Measurements from ENCODE around the gene PPOX. TPM values are rescaled to one million over a fixed set of nuclear protein-coding genes. Genes with fewer than 3 reads are reported as not detected.

Gene PPOX
- polyA plus RNA-seq, 1 of the 3 experiments (the other 2 are of a cell fraction): 30.7 TPM

DNA sequence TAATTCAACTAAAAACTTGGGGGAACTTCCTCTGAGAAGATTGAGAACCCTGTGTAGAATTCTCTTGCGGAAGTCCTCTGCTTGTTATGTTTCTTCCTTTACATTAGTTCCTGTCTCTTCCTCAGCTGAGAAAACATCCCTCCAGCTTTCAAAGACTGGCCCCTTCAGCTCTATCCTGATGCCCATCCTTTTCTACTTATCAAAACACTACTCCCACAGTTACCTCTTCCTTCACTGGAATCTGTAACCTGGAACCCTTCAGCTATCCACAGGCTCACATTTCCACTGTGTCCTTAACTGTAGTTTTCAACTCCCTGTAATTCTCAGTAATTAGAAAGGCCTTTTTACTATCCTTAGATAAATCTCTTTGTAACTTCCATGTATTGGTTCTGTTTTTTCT lies 27.8 kb upstream of the PPOX start:
- peaks cover 18% of the 10 kb centered on the region for H3K79me2 ChIP-seq (ENCODE audit: insufficient read depth)
- H3K9ac ChIP-seq: no peak overlapping the region
- H2AFZ ChIP-seq (ENCODE audit: low read depth): no peak overlapping the region
- no peak for DNase-seq
- peaks cover 14% of the 10 kb centered on the region for H3F3A ChIP-seq (replicated peaks; ENCODE audit: insufficient read depth)
- CTCF ChIA-PET: interaction anchor here (0.7 to 2.6 kb wide), 7 partner anchors 16 to 411 kb away, joined by 3 to 15 read pairs (median 6); partner anchors contain the start of genes KLHDC9, PPOX and TSTD1
- no peak overlapping the region for H3K4me3 ChIP-seq (ENCODE audit: low read depth in 2 of 2, low read length in 1 of 2)
- H3K36me3 ChIP-seq (replicated peaks in 1 of 2; ENCODE audit: control insufficient read depth in 1 of 2, insufficient read depth in 2 of 2, low read length in 1 of 2): no peaks in the 10 kb centered on the region
- no peaks in the 10 kb centered on the region for H3K9me3 ChIP-seq
- POLR2A ChIA-PET: no interaction called here
- no peak overlapping the region for H3K4me2 ChIP-seq
- no peak overlapping the region for H3K27ac ChIP-seq (ENCODE audit: low read depth in 2 of 2, low read length in 1 of 2)
- H3K27me3 ChIP-seq (ENCODE audit: insufficient read depth): no peaks in the 10 kb centered on the region
- 96% methylated on average over 1 of the region's 1 CpG for WGBS (ENCODE audit: low lambda C conversion rate)
- H3K9me2 ChIP-seq: no peaks in the 10 kb centered on the region
- no peaks in the 10 kb centered on the region for H4K20me1 ChIP-seq (ENCODE audit: insufficient read depth)
- H3K4me1 ChIP-seq (ENCODE audit: control insufficient read depth in 1 of 2, insufficient read depth in 2 of 2, low read depth in 1 of 2, low read length in 1 of 2): peaks cover 0 to 2% of the 10 kb centered on the region in 2 experiments; a peak in 1 of 4 replicates
- TF ChIP-seq JUND (IDR thresholded peaks at IDR 0.05) (no peak), RAD21 (IDR thresholded peaks at IDR 0.05; ENCODE audit: low read length) (no peak), RCOR1 (IDR thresholded peaks at IDR 0.05; ENCODE audit: low read length) (no peak), TCF12 (IDR thresholded peaks at IDR 0.05) (no peak), EP300 (IDR thresholded peaks at IDR 0.05; ENCODE audit: borderline replicate concordance in 1 of 2, low read depth in 1 of 2, low read length in 1 of 2) (no peak), SIN3A (IDR thresholded peaks at IDR 0.05; ENCODE audit: borderline replicate concordance, low read depth, low read length) (no peak), EZH2phosphoT487 (IDR thresholded peaks at IDR 0.05; ENCODE audit: borderline replicate concordance, low read depth) (no peak), NFIC (IDR thresholded peaks at IDR 0.05; ENCODE audit: borderline replicate concordance) (no peak), RXRA (IDR thresholded peaks at IDR 0.05; ENCODE audit: borderline replicate concordance, low read depth) (no peak), ELF1 (IDR thresholded peaks at IDR 0.05) (no peak), MEF2A (IDR thresholded peaks at IDR 0.05; ENCODE audit: borderline replicate concordance, low read depth) (no peak), MXI1 (IDR thresholded peaks at IDR 0.05; ENCODE audit: low read depth, low read length) (no peak), GABPA (IDR thresholded peaks at IDR 0.05; ENCODE audit: low read depth) (no peak), ZBTB33 (IDR thresholded peaks at IDR 0.05; ENCODE audit: borderline replicate concordance, low read depth) (no peak)
- TF ChIP-seq, protein P1, sequence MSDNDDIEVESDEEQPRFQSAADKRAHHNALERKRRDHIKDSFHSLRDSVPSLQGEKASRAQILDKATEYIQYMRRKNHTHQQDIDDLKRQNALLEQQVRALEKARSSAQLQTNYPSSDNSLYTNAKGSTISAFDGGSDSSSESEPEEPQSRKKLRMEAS (IDR thresholded peaks at IDR 0.05; ENCODE audit: low read depth): no peak
- TF ChIP-seq, protein P2, sequence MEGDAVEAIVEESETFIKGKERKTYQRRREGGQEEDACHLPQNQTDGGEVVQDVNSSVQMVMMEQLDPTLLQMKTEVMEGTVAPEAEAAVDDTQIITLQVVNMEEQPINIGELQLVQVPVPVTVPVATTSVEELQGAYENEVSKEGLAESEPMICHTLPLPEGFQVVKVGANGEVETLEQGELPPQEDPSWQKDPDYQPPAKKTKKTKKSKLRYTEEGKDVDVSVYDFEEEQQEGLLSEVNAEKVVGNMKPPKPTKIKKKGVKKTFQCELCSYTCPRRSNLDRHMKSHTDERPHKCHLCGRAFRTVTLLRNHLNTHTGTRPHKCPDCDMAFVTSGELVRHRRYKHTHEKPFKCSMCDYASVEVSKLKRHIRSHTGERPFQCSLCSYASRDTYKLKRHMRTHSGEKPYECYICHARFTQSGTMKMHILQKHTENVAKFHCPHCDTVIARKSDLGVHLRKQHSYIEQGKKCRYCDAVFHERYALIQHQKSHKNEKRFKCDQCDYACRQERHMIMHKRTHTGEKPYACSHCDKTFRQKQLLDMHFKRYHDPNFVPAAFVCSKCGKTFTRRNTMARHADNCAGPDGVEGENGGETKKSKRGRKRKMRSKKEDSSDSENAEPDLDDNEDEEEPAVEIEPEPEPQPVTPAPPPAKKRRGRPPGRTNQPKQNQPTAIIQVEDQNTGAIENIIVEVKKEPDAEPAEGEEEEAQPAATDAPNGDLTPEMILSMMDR (IDR thresholded peaks at IDR 0.05): no peak
- TF ChIP-seq, protein P3, sequence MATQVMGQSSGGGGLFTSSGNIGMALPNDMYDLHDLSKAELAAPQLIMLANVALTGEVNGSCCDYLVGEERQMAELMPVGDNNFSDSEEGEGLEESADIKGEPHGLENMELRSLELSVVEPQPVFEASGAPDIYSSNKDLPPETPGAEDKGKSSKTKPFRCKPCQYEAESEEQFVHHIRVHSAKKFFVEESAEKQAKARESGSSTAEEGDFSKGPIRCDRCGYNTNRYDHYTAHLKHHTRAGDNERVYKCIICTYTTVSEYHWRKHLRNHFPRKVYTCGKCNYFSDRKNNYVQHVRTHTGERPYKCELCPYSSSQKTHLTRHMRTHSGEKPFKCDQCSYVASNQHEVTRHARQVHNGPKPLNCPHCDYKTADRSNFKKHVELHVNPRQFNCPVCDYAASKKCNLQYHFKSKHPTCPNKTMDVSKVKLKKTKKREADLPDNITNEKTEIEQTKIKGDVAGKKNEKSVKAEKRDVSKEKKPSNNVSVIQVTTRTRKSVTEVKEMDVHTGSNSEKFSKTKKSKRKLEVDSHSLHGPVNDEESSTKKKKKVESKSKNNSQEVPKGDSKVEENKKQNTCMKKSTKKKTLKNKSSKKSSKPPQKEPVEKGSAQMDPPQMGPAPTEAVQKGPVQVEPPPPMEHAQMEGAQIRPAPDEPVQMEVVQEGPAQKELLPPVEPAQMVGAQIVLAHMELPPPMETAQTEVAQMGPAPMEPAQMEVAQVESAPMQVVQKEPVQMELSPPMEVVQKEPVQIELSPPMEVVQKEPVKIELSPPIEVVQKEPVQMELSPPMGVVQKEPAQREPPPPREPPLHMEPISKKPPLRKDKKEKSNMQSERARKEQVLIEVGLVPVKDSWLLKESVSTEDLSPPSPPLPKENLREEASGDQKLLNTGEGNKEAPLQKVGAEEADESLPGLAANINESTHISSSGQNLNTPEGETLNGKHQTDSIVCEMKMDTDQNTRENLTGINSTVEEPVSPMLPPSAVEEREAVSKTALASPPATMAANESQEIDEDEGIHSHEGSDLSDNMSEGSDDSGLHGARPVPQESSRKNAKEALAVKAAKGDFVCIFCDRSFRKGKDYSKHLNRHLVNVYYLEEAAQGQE (IDR thresholded peaks at IDR 0.05; ENCODE audit: low read depth, low read length): no peak
